HepG2 (cell line): ENCODE measurements around the gene WSCD2.

Source experiments
- EZH2 ChIP-seq: conservative IDR thresholded peaks from 2 replicates; pipeline ENCODE4 v1.6.1; 2012; ENCODE audit warnings: mild to moderate bottlenecking, low read depth, low read length, moderate library complexity
- JUND ChIP-seq: sonication (generic); formaldehyde crosslinking; IDR thresholded peaks from 2 replicates; pipeline ENCODE4 v1.8.0; 2022; ENCODE audit warnings: mild to moderate bottlenecking, missing genetic modification reagents
- NFYB ChIP-seq: sonication (generic); formaldehyde crosslinking; IDR thresholded peaks from 2 replicates; pipeline ENCODE4 v1.4.0; 2020; ENCODE audit warnings: missing genetic modification reagents
- POLR2A ChIP-seq, 2 experiments: IDR thresholded peaks; 2 replicates each; pipeline ENCODE4 v1.6.1; 2011; ENCODE audit warnings: low read depth in 2 of 2, low read length in 2 of 2, mild to moderate bottlenecking in 1 of 2, moderate library complexity in 1 of 2; ENCODE audit not compliant: insufficient read depth in 1 of 2
- PRMT3 ChIP-seq: sonication (generic); formaldehyde crosslinking; IDR thresholded peaks from 2 replicates; pipeline ENCODE4 v1.8.1; 2022; ENCODE audit warnings: low read depth, mild to moderate bottlenecking, moderate library complexity, missing genetic modification reagents, borderline replicate concordance
- SOX6 ChIP-seq, 2 experiments: fragments of 450-650 bp in 1 of 2; sonication (generic) in 1 of 2; formaldehyde crosslinking in 1 of 2; IDR thresholded peaks; 2 replicates each; pipeline versions ENCODE4 v1.4.0 to v1.6.1; 2017 to 2020; ENCODE audit warnings: antibody characterized with exemption in 1 of 2, mild to moderate bottlenecking in 1 of 2, missing genetic modification reagents in 1 of 2
- ZBTB33 ChIP-seq: sonication (generic); formaldehyde crosslinking; IDR thresholded peaks from 2 replicates; pipeline ENCODE4 v1.4.0; 2020; ENCODE audit warnings: missing genetic modification reagents
- ZNF136 ChIP-seq: sonication (generic); formaldehyde crosslinking; IDR thresholded peaks from 2 replicates; pipeline ENCODE4 v1.8.1; 2022; ENCODE audit warnings: low read depth, mild to moderate bottlenecking, moderate library complexity, missing genetic modification reagents
- ZNF558 ChIP-seq: sonication (generic); formaldehyde crosslinking; IDR thresholded peaks from 2 replicates; pipeline ENCODE4 v1.9.0; 2022; ENCODE audit warnings: mild to moderate bottlenecking, missing genetic modification reagents, borderline replicate concordance
- ZNF737 ChIP-seq: sonication (generic); formaldehyde crosslinking; IDR thresholded peaks from 2 replicates; pipeline ENCODE4 v1.5.0; 2020; ENCODE audit warnings: missing genetic modification reagents, mild to moderate bottlenecking, borderline replicate concordance

GRCh38 chr12:108180255-108181094 is 51.4 kb downstream of the WSCD2 start:
- TF ChIP-seq EZH2 (no peak), ZNF136 (no peak), JUND (no peak), NFYB (CRISPR knock-in tag) (no peak), SOX6 (IDR thresholded peaks at IDR 0.05) (no peak), SOX6 (CRISPR knock-in tag; IDR thresholded peaks at IDR 0.05) (no peak), POLR2A (IDR thresholded peaks at IDR 0.05; ENCODE audit: insufficient read depth in 1 of 2, low read depth in 2 of 2, low read length in 2 of 2) (no peak), ZBTB33 (no peak), ZNF558 (CRISPR knock-in tag) (no peak), PRMT3 (CRISPR knock-in tag) (no peak), ZNF737 (CRISPR knock-in tag) (no peak)
